ENCODE data around the gene UBA1.

The UBA1 gene

GRCh38 chrX:47166126-47166525 lies 27.5 kb upstream of the UBA1 start:
- Histone ChIP-seq H4K20me1 (ENCODE audit: insufficient read depth, low read length) (no peaks in the 10 kb centered on the region), H3K4me2 (ENCODE audit: low read length) (no peak overlapping the region), H3K4me3 (ENCODE audit: low read depth, low read length, poor library complexity, severe bottlenecking) (no peak overlapping the region), H3K27ac (ENCODE audit: low read depth, low read length, poor library complexity, severe bottlenecking) (no peak overlapping the region), H3K4me1 (ENCODE audit: insufficient read depth, low read length, severe bottlenecking) (no peaks in the 10 kb centered on the region), H3K79me2 (ENCODE audit: insufficient read depth, low read length) (0 out of 2 replicates have a peak, but pooled peaks cover 5% of the 10 kb centered on the region), H3F3A (ENCODE audit: insufficient read depth, low read length) (no peaks in the 10 kb centered on the region), H3K9ac (ENCODE audit: low read length) (no peak overlapping the region), H3K27me3 (ENCODE audit: insufficient read depth, low read length) (no peaks in the 10 kb centered on the region), H3K9me2 (ENCODE audit: low read depth, low read length) (no peaks in the 10 kb centered on the region), H2AFZ (ENCODE audit: low read length) (no peak overlapping the region), H3K9me3 (ENCODE audit: low read length) (no peaks in the 10 kb centered on the region), H3K36me3 (ENCODE audit: insufficient read depth, low read length) (peaks cover 41% of the 10 kb centered on the region)
- TF ChIP-seq CTCF (IDR thresholded peaks at IDR 0.05; ENCODE audit: low read length), result no peak
- TF ChIP-seq EZH2 (IDR thresholded peaks at IDR 0.05; ENCODE audit: borderline replicate concordance, low read length), result no peak

- Histone ChIP-seq H3F3A (ENCODE audit: insufficient read depth, low read length) (no peaks in the 10 kb centered on the region), H4K20me1 (ENCODE audit: insufficient read depth, low read length) (no peaks in the 10 kb centered on the region), H3K4me3 (ENCODE audit: low read depth, low read length, poor library complexity, severe bottlenecking) (no peak overlapping the region), H3K4me1 (ENCODE audit: insufficient read depth, low read length, severe bottlenecking) (no peaks in the 10 kb centered on the region), H2AFZ (ENCODE audit: low read length) (no peak overlapping the region), H3K79me2 (ENCODE audit: insufficient read depth, low read length) (no peaks in the 10 kb centered on the region), H3K9me2 (ENCODE audit: low read depth, low read length) (no peaks in the 10 kb centered on the region), H3K27ac (ENCODE audit: low read depth, low read length, poor library complexity, severe bottlenecking) (no peak overlapping the region), H3K27me3 (ENCODE audit: insufficient read depth, low read length) (no peaks in the 10 kb centered on the region), H3K36me3 (ENCODE audit: insufficient read depth, low read length) (peaks cover 44% of the 10 kb centered on the region), H3K9me3 (ENCODE audit: low read length) (no peaks in the 10 kb centered on the region), H3K9ac (ENCODE audit: low read length) (no peak overlapping the region), H3K4me2 (ENCODE audit: low read length) (no peak overlapping the region)
- no peak for TF ChIP-seq CTCF (IDR thresholded peaks at IDR 0.05; ENCODE audit: low read length)
- no peak for TF ChIP-seq EZH2 (IDR thresholded peaks at IDR 0.05; ENCODE audit: borderline replicate concordance, low read length)
Observed at GRCh38 chrX:47168495-47169073, 25.0 kb upstream of the UBA1 start.

GRCh38 chrX:47169273-47169672 lies 24.4 kb upstream of the UBA1 start:
- H4K20me1 ChIP-seq (ENCODE audit: insufficient read depth, low read length), result no peaks in the 10 kb centered on the region
- H3K4me2 ChIP-seq (ENCODE audit: low read length), result no peak overlapping the region
- H3F3A ChIP-seq (ENCODE audit: insufficient read depth, low read length), result no peaks in the 10 kb centered on the region
- no peak overlapping the region for H3K9ac ChIP-seq (ENCODE audit: low read length)
- H3K79me2 ChIP-seq (ENCODE audit: insufficient read depth, low read length), result no peaks in the 10 kb centered on the region
- H3K9me2 ChIP-seq (ENCODE audit: low read depth, low read length), result no peaks in the 10 kb centered on the region
- no peaks in the 10 kb centered on the region for H3K4me1 ChIP-seq (ENCODE audit: insufficient read depth, low read length, severe bottlenecking)
- TF ChIP-seq EZH2 (IDR thresholded peaks at IDR 0.05; ENCODE audit: borderline replicate concordance, low read length) (no peak), CTCF (IDR thresholded peaks at IDR 0.05; ENCODE audit: low read length) (no peak)
- H3K36me3 ChIP-seq (ENCODE audit: insufficient read depth, low read length), result peaks cover 46% of the 10 kb centered on the region
- no peaks in the 10 kb centered on the region for H3K9me3 ChIP-seq (ENCODE audit: low read length)
- H3K27me3 ChIP-seq (ENCODE audit: insufficient read depth, low read length), result no peaks in the 10 kb centered on the region
- H3K4me3 ChIP-seq (ENCODE audit: low read depth, low read length, poor library complexity, severe bottlenecking), result no peak overlapping the region
- no peak overlapping the region for H3K27ac ChIP-seq (ENCODE audit: low read depth, low read length, poor library complexity, severe bottlenecking)
- no peak overlapping the region for H2AFZ ChIP-seq (ENCODE audit: low read length)

All from OCI-LY1 (cell line).